Left ventricle myocardium inferior (tissue), 1 donor: ENCODE results near the gene CAP2. TPM values are rescaled to one million over a fixed set of nuclear protein-coding genes. Genes with fewer than 3 reads are reported as not detected.

Experiments used
- DNase-seq: peaks from one replicate; pipeline ENCODE4 v3.0.0-alpha.2; 2020
- H3K27ac ChIP-seq: fragments of 200-600 bp; replicated peaks from 2 replicates; pipeline ENCODE4 v1.8.0; 2021
- H3K27me3 ChIP-seq: fragments of 200-600 bp; 2 replicates; pipeline ENCODE4 v1.8.0; 2021; ENCODE audit warnings: low read depth
- H3K36me3 ChIP-seq: fragments of 200-600 bp; 2 replicates; pipeline ENCODE4 v1.8.0; 2021
- H3K4me1 ChIP-seq: fragments of 200-600 bp; 2 replicates; pipeline ENCODE4 v1.8.0; 2021
- H3K4me3 ChIP-seq: fragments of 200-600 bp; 2 replicates; pipeline ENCODE4 v1.8.0; 2021; ENCODE audit warnings: mild to moderate bottlenecking, moderate library complexity
- H3K9me3 ChIP-seq: fragments of 200-600 bp; replicated peaks from 2 replicates; pipeline ENCODE4 v1.8.0; 2021
- CTCF ChIP-seq: fragments of 200-600 bp; IDR thresholded peaks from 2 replicates; pipeline ENCODE4 v1.8.0; 2021; ENCODE audit warnings: antibody characterized with exemption, mild to moderate bottlenecking, borderline replicate concordance
- intact Hi-C: fragments of 100-400 bp; cut with micrococcal nuclease; formaldehyde crosslinking; loops from one replicate; pipeline ENCODE4 v1.11.0; 2022
- total RNA-seq: library from RNA; stranded (reverse); fragmentation: NEBNext Ultra II Directional; extraction: Animal tissue kit (Norgen Biotek cat#: 25700); gene quantifications from one replicate; pipeline ENCODE4 v1.2.1, GENCODE V29; 2021
- donor health status: DM: no; HTN: yes; CAD: no; lungs with severe emphysema.

The CAP2 gene
- total RNA-seq, 1 donor from 2014 or later, result 149 TPM

DNA sequence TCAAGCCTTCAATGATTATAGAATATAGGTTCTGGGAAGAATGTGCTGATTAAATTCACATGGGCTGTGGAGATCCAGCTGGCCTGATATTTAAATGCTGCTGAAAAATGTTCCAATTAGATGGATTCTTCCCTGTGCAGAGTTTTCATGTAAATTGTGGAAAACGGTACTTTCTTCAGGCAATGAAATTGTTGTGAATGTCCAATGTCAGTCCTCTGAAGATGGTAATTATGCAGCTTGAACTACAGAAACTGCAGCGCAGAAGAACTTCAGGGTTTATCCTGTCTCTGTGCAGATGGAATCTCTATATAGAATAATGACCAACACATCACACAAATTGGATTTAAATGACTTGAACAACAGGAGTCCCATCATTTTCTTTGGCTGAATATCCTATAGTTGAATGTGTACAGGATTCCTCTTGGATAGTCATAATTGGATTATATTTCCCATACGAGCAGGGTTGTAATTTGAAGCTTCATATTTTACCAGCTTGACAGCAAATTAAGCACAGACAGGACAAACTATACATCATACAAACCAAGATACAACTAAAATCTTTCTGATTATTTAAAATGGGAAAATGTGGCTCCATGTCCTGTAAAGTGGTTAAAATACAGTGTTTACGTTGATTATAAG lies 82.3 kb downstream of the CAP2 start:
- H3K27me3 ChIP-seq, result no peaks in the 10 kb centered on the region
- H3K4me3 ChIP-seq, result no peak overlapping the region
- peak overlapping the region; percentile 18 for H3K27ac ChIP-seq
- H3K9me3 ChIP-seq, result no peaks in the 10 kb centered on the region
- peaks cover 27% of the 10 kb centered on the region for H3K4me1 ChIP-seq
- no peak for TF ChIP-seq CTCF
- no peak for DNase-seq
- intact Hi-C loops, result no loop called here
- no peaks in the 10 kb centered on the region for H3K36me3 ChIP-seq

- peaks cover 20% of the 10 kb centered on the region for H3K4me1 ChIP-seq
- DNase-seq, result no peak
- no peak for TF ChIP-seq CTCF
- intact Hi-C loops, result no loop called here
- H3K27ac ChIP-seq, result peak overlapping the region; percentile 18
- no peaks in the 10 kb centered on the region for H3K9me3 ChIP-seq
- no peaks in the 10 kb centered on the region for H3K36me3 ChIP-seq
- H3K27me3 ChIP-seq, result no peaks in the 10 kb centered on the region
- no peak overlapping the region for H3K4me3 ChIP-seq
Observed at GRCh38 chr6:17476511-17476910, 83.1 kb downstream of the CAP2 start.

DNA sequence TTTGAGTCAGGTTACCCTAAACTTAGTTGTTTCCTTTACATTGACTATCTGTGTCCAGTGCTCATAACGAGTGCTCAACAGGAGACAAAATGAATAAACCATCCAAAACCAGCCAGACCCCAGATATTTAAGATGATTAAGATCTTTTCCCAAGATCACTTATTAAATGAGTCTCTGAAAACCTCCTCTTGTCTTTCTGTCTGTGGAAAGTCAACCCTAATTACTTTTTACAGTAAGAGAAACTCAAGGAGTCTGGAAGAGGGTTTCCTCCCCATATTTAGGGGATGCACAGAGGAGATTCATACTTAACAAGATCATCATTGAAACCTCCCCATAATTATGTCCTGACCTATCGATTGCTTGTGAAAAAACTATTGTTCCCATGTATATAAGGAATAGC lies 84.0 kb downstream of the CAP2 start:
- TF ChIP-seq CTCF, result no peak
- H3K4me3 ChIP-seq, result no peak overlapping the region
- intact Hi-C loops, result no loop called here
- H3K27me3 ChIP-seq, result no peaks in the 10 kb centered on the region
- H3K9me3 ChIP-seq, result no peaks in the 10 kb centered on the region
- peaks cover 26% of the 10 kb centered on the region for H3K4me1 ChIP-seq
- DNase-seq, result no peak
- no peaks in the 10 kb centered on the region for H3K36me3 ChIP-seq
- H3K27ac ChIP-seq, result no peak overlapping the region

GRCh38 chr6:17478223-17478907 lies 85.0 kb downstream of the CAP2 start:
- intact Hi-C loops, result no loop called here
- peak overlapping the region; percentile 36 for H3K27ac ChIP-seq
- H3K36me3 ChIP-seq, result no peaks in the 10 kb centered on the region
- no peak for TF ChIP-seq CTCF
- H3K9me3 ChIP-seq, result no peaks in the 10 kb centered on the region
- H3K27me3 ChIP-seq, result no peaks in the 10 kb centered on the region
- no peak for DNase-seq
- no peak overlapping the region for H3K4me3 ChIP-seq
- peaks cover 22% of the 10 kb centered on the region for H3K4me1 ChIP-seq

GRCh38 chr6:17478946-17479345 lies 85.6 kb downstream of the CAP2 start:
- no peak for DNase-seq
- Histone ChIP-seq H3K27me3 (no peaks in the 10 kb centered on the region), H3K36me3 (no peaks in the 10 kb centered on the region), H3K4me3 (no peak overlapping the region), H3K27ac (peak overlapping the region; percentile 36), H3K9me3 (no peaks in the 10 kb centered on the region), H3K4me1 (peaks cover 26% of the 10 kb centered on the region)
- intact Hi-C loops, result no loop called here
- TF ChIP-seq CTCF, result no peak
